Measurements from ENCODE around the gene PODNL1. TPM values are rescaled to one million over a fixed set of nuclear protein-coding genes. Genes with fewer than 3 reads are reported as not detected.

PODNL1 gene
- total RNA-seq, 2 experiments from 2014 or later, result 0.35 to 0.48 TPM

- H3K27me3 Mint-ChIP-seq, result no peaks in the 10 kb centered on the region
- peaks cover 29% of the 10 kb centered on the region for H3K4me1 Mint-ChIP-seq
- H3K4me3 Mint-ChIP-seq, result peak overlapping the region; percentile 80
- peaks cover 14% of the 10 kb centered on the region for H3K36me3 Mint-ChIP-seq (ENCODE audit: low read depth)
- DNase-seq, result peak; percentile 42
- peaks cover 3% of the 10 kb centered on the region for H3K9me3 Mint-ChIP-seq
- no peak overlapping the region for H3K27ac Mint-ChIP-seq
- ChIA-PET CTCF (interaction anchor here (0.7 to 1.0 kb wide), 3 partner anchors 24 to 167 kb away, joined by 3 to 4 read pairs (median 4); no protein-coding TSS in a partner anchor), POLR2A (interaction anchor here (0.7 to 2.7 kb wide), 7 partner anchors 12 to 230 kb away, joined by 3 to 12 read pairs (median 3); partner anchors contain the start of genes IL27RA and RFX1)
Measured at GRCh38 chr19:13906521-13906904, 31.7 kb downstream of the PODNL1 start.

GRCh38 chr19:13905634-13906520 is 32.3 kb downstream of the PODNL1 start, which contains the start of the genes BRME1 and CC2D1A:
TSS of gene BRME1 (minus strand) at chr19:13906117. CDS start at chr19:13904892, 1,225 bp downstream.
TSS of gene CC2D1A (plus strand) at chr19:13906201. CDS start at chr19:13906442, 241 bp downstream.
- CTCF ChIA-PET, result interaction anchor here (0.7 to 1.1 kb wide), 3 partner anchors 143 to 172 kb away, joined by 3 to 5 read pairs (median 3); partner anchors contain the start of gene MISP3
- DNase-seq, result peak; percentile 95
- H3K9me3 Mint-ChIP-seq, result peaks cover 3% of the 10 kb centered on the region
- H3K27me3 Mint-ChIP-seq, result no peaks in the 10 kb centered on the region
- H3K36me3 Mint-ChIP-seq (ENCODE audit: low read depth), result peaks cover 10% of the 10 kb centered on the region
- POLR2A ChIA-PET, result interaction anchor here (1.0 to 2.7 kb wide), 4 partner anchors 25 to 231 kb away, joined by 3 to 12 read pairs (median 4); partner anchors contain the start of genes IL27RA and RFX1
- peak within 1 kb of the TSS; percentile 69 for H3K27ac Mint-ChIP-seq
- peak within 1 kb of the TSS; percentile 80 for H3K4me3 Mint-ChIP-seq
- peaks cover 29% of the 10 kb centered on the region for H3K4me1 Mint-ChIP-seq

GRCh38 chr19:13902993-13903555 is 35.1 kb downstream of the PODNL1 start:
- peak overlapping the region; percentile 16 for H3K27ac Mint-ChIP-seq
- POLR2A ChIA-PET, result interaction anchor here (1.0 to 1.6 kb wide), 3 partner anchors 18 to 50 kb away, joined by 3 read pairs; no protein-coding TSS in a partner anchor
- peaks cover 27% of the 10 kb centered on the region for H3K4me1 Mint-ChIP-seq
- H3K27me3 Mint-ChIP-seq, result no peaks in the 10 kb centered on the region
- CTCF ChIA-PET, result interaction anchor here (0.7 to 2.6 kb wide), 11 partner anchors 8 to 209 kb away, joined by 3 to 12 read pairs (median 4); partner anchors contain the start of genes DCAF15, IL27RA and MISP3
- no peak overlapping the region for H3K4me3 Mint-ChIP-seq
- H3K9me3 Mint-ChIP-seq, result peaks cover 3% of the 10 kb centered on the region
- peak; percentile 51 for DNase-seq
- no peaks in the 10 kb centered on the region for H3K36me3 Mint-ChIP-seq (ENCODE audit: low read depth)

- no peaks in the 10 kb centered on the region for H3K27me3 Mint-ChIP-seq
- no peaks in the 10 kb centered on the region for H3K36me3 Mint-ChIP-seq (ENCODE audit: low read depth)
- peaks cover 3% of the 10 kb centered on the region for H3K9me3 Mint-ChIP-seq
- no peak overlapping the region for H3K27ac Mint-ChIP-seq
- no peak for DNase-seq
- H3K4me1 Mint-ChIP-seq, result peaks cover 12% of the 10 kb centered on the region
- no peak overlapping the region for H3K4me3 Mint-ChIP-seq
- POLR2A ChIA-PET, result interaction anchor here (1.2 to 1.4 kb wide), 2 partner anchors 13 to 39 kb away, joined by 3 to 4 read pairs; partner anchors contain the start of gene PODNL1
- CTCF ChIA-PET, result no interaction called here
Measured at GRCh38 chr19:13899912-13900584, 38.2 kb downstream of the PODNL1 start.

GRCh38 chr19:13899393-13899792 is 38.8 kb downstream of the PODNL1 start:
- DNase-seq, result no peak
- H3K4me3 Mint-ChIP-seq, result no peak overlapping the region
- H3K27ac Mint-ChIP-seq, result no peak overlapping the region
- H3K4me1 Mint-ChIP-seq, result peaks cover 7% of the 10 kb centered on the region
- CTCF ChIA-PET, result no interaction called here
- no peaks in the 10 kb centered on the region for H3K36me3 Mint-ChIP-seq (ENCODE audit: low read depth)
- POLR2A ChIA-PET, result interaction anchor here (1.2 to 1.4 kb wide), 2 partner anchors 13 to 39 kb away, joined by 3 to 4 read pairs; partner anchors contain the start of gene PODNL1
- H3K9me3 Mint-ChIP-seq, result no peaks in the 10 kb centered on the region
- no peaks in the 10 kb centered on the region for H3K27me3 Mint-ChIP-seq

GRCh38 chr19:13896227-13896626 is 42.0 kb downstream of the PODNL1 start:
- Mint-ChIP-seq H3K4me3 (no peak overlapping the region), H3K27me3 (no peaks in the 10 kb centered on the region), H3K9me3 (no peaks in the 10 kb centered on the region), H3K36me3 (ENCODE audit: low read depth) (no peaks in the 10 kb centered on the region), H3K4me1 (no peaks in the 10 kb centered on the region), H3K27ac (no peak overlapping the region)
- no peak for DNase-seq
- ChIA-PET POLR2A (no interaction called here), CTCF (no interaction called here)

- H3K4me3 Mint-ChIP-seq, result no peak overlapping the region
- H3K27me3 Mint-ChIP-seq, result no peaks in the 10 kb centered on the region
- CTCF ChIA-PET, result no interaction called here
- POLR2A ChIA-PET, result no interaction called here
- no peaks in the 10 kb centered on the region for H3K9me3 Mint-ChIP-seq
- no peak for DNase-seq
- no peak overlapping the region for H3K27ac Mint-ChIP-seq
- H3K4me1 Mint-ChIP-seq, result no peaks in the 10 kb centered on the region
- no peaks in the 10 kb centered on the region for H3K36me3 Mint-ChIP-seq (ENCODE audit: low read depth)
Measured at GRCh38 chr19:13894552-13894951, 43.7 kb downstream of the PODNL1 start.

GRCh38 chr19:13892870-13893269 is 45.3 kb downstream of the PODNL1 start:
- POLR2A ChIA-PET, result no interaction called here
- Mint-ChIP-seq H3K4me3 (no peak overlapping the region), H3K36me3 (ENCODE audit: low read depth) (no peaks in the 10 kb centered on the region), H3K9me3 (no peaks in the 10 kb centered on the region), H3K4me1 (no peaks in the 10 kb centered on the region), H3K27ac (no peak overlapping the region), H3K27me3 (no peaks in the 10 kb centered on the region)
- CTCF ChIA-PET, result no interaction called here
- DNase-seq, result no peak

GRCh38 chr19:13890136-13890535 is 48.1 kb downstream of the PODNL1 start:
- Mint-ChIP-seq H3K27me3 (no peaks in the 10 kb centered on the region), H3K36me3 (ENCODE audit: low read depth) (no peaks in the 10 kb centered on the region), H3K9me3 (no peaks in the 10 kb centered on the region), H3K4me1 (peaks cover 11% of the 10 kb centered on the region), H3K27ac (no peak overlapping the region), H3K4me3 (no peak overlapping the region)
- ChIA-PET POLR2A (no interaction called here), CTCF (no interaction called here)
- DNase-seq, result no peak

- peaks cover 14% of the 10 kb centered on the region for H3K4me1 Mint-ChIP-seq
- ChIA-PET POLR2A (no interaction called here), CTCF (no interaction called here)
- DNase-seq, result no peak
- H3K9me3 Mint-ChIP-seq, result no peaks in the 10 kb centered on the region
- H3K36me3 Mint-ChIP-seq (ENCODE audit: low read depth), result no peaks in the 10 kb centered on the region
- no peak overlapping the region for H3K4me3 Mint-ChIP-seq
- H3K27me3 Mint-ChIP-seq, result no peaks in the 10 kb centered on the region
- H3K27ac Mint-ChIP-seq, result no peak overlapping the region
Measured at GRCh38 chr19:13888281-13888680, 49.9 kb downstream of the PODNL1 start.

GRCh38 chr19:13887517-13887916 is 50.7 kb downstream of the PODNL1 start:
- peaks cover 18% of the 10 kb centered on the region for H3K4me1 Mint-ChIP-seq
- ChIA-PET CTCF (interaction anchor here (1.1 kb wide), 1 partner anchor 186 kb away, joined by 3 read pairs; no protein-coding TSS in a partner anchor), POLR2A (interaction anchor here (0.8 kb wide), 1 partner anchor 66 kb away, joined by 3 read pairs; no protein-coding TSS in a partner anchor)
- H3K36me3 Mint-ChIP-seq (ENCODE audit: low read depth), result no peaks in the 10 kb centered on the region
- H3K4me3 Mint-ChIP-seq, result no peak overlapping the region
- no peaks in the 10 kb centered on the region for H3K27me3 Mint-ChIP-seq
- DNase-seq, result no peak
- no peak overlapping the region for H3K27ac Mint-ChIP-seq
- H3K9me3 Mint-ChIP-seq, result no peaks in the 10 kb centered on the region

- H3K9me3 Mint-ChIP-seq, result no peaks in the 10 kb centered on the region
- H3K36me3 Mint-ChIP-seq (ENCODE audit: low read depth), result no peaks in the 10 kb centered on the region
- H3K4me1 Mint-ChIP-seq, result peaks cover 23% of the 10 kb centered on the region
- DNase-seq, result peak; percentile 44
- no peaks in the 10 kb centered on the region for H3K27me3 Mint-ChIP-seq
- H3K27ac Mint-ChIP-seq, result no peak overlapping the region
- ChIA-PET POLR2A (interaction anchor here (0.7 to 1.0 kb wide), 3 partner anchors 13 to 66 kb away, joined by 3 to 4 read pairs (median 3); partner anchors contain the start of gene DCAF15), CTCF (interaction anchor here (0.7 to 1.6 kb wide), 5 partner anchors 155 to 456 kb away, joined by 3 to 5 read pairs (median 3); no protein-coding TSS in a partner anchor)
- H3K4me3 Mint-ChIP-seq, result no peak overlapping the region
Measured at GRCh38 chr19:13887018-13887436, 51.2 kb downstream of the PODNL1 start.
